Lung (tissue), 12 donors: ENCODE results near the gene ATPAF1. TPM values are rescaled to one million over a fixed set of nuclear protein-coding genes. Genes with fewer than 3 reads are reported as not detected.

Experiments
- ATAC-seq: fragments of 200-7000 bp; cut with Tn5 transposase; one replicate; pipeline ENCODE4 v1.9.1; 2020; ENCODE audit warnings: moderate number of reproducible peaks; ENCODE audit not compliant: insufficient read depth, low FRiP score
- DNase-seq, 3 donors: peaks; one replicate each; pipeline ENCODE4 v3.0.0-alpha.2; 2013 to 2017
- H3K27ac ChIP-seq, 2 donors: one replicate each; pipeline ENCODE4 v1.5.1; 2013; ENCODE audit warnings: mild to moderate bottlenecking in 2 of 2, moderate library complexity in 2 of 2, control low read depth in 1 of 2, inconsistent platforms in 1 of 2, low read depth in 1 of 2, low read length in 1 of 2
- H3K27me3 ChIP-seq, 3 donors: one replicate each; pipeline ENCODE4 v1.5.1; 2013; ENCODE audit warnings: low read length in 2 of 3; ENCODE audit not compliant: control insufficient read depth in 3 of 3, insufficient read depth in 3 of 3
- H3K36me3 ChIP-seq, 4 donors: one replicate each; pipeline ENCODE4 v1.5.1; 2013; ENCODE audit warnings: low read length in 4 of 4, mild to moderate bottlenecking in 1 of 4, moderate library complexity in 1 of 4; ENCODE audit not compliant: control insufficient read depth in 4 of 4, insufficient read depth in 4 of 4
- H3K4me1 ChIP-seq, 5 donors: one replicate each; pipeline ENCODE4 v1.5.1; 2013; ENCODE audit warnings: low read length in 5 of 5, mild to moderate bottlenecking in 2 of 5, moderate library complexity in 1 of 5; ENCODE audit not compliant: control insufficient read depth in 5 of 5, insufficient read depth in 5 of 5
- H3K4me3 ChIP-seq: one replicate; pipeline ENCODE4 v1.5.1; 2013; ENCODE audit warnings: mild to moderate bottlenecking, control low read depth, moderate library complexity
- H3K9ac ChIP-seq, 2 donors: one replicate each; pipeline ENCODE4 v1.5.1; 2013; ENCODE audit warnings: low read length in 2 of 2, control low read depth in 1 of 2; ENCODE audit not compliant: insufficient read depth in 1 of 2
- H3K9me3 ChIP-seq, 4 donors: one replicate each; pipeline ENCODE4 v1.5.1; 2013; ENCODE audit warnings: low read length in 3 of 4, mild to moderate bottlenecking in 1 of 4, moderate library complexity in 1 of 4; ENCODE audit not compliant: control insufficient read depth in 4 of 4, insufficient read depth in 3 of 4
- WGBS, 2 donors: extraction: QIAGEN DNeasy Blood & Tissue Kit; methylation state at CpG; one replicate each; pipeline ENCODE4 v1.1.7; 2013; 5-methylcytosine and 5-hydroxymethylcytosine counted together
- polyA plus RNA-seq, 2 donors: library from polyadenylated mRNA; stranded (reverse); fragments of 200-250 nt; gene quantifications; one replicate each; pipeline ENCODE4 v1.2.1, GENCODE V29; 2013
- total RNA-seq, 2 donors: library from RNA; depleted of rRNA in 1 of 2; stranded (reverse); fragments of >200 nt in 1 of 2; gene quantifications; one replicate each; pipeline ENCODE4 v1.2.1, GENCODE V29; 2014 to 2021
- TF ChIP-seq, protein P1 (sequence below): IDR thresholded peaks from 2 replicates; pipeline ENCODE4 v1.5.1; 2012; ENCODE audit warnings: mild to moderate bottlenecking; ENCODE audit errors: control extremely low read depth, extremely low read depth
- donor health status: control.
- donor health status: control.
- donor health status: Bipolar disorder and iron deficiency.
- donor health status: healthy.
- donor health status: DM: yes; HTN: yes; CAD: no.

The ATPAF1 gene
- total and polyA plus RNA-seq, 4 donors, result 23.1 to 42.3 (median 36.6) TPM

DNA sequence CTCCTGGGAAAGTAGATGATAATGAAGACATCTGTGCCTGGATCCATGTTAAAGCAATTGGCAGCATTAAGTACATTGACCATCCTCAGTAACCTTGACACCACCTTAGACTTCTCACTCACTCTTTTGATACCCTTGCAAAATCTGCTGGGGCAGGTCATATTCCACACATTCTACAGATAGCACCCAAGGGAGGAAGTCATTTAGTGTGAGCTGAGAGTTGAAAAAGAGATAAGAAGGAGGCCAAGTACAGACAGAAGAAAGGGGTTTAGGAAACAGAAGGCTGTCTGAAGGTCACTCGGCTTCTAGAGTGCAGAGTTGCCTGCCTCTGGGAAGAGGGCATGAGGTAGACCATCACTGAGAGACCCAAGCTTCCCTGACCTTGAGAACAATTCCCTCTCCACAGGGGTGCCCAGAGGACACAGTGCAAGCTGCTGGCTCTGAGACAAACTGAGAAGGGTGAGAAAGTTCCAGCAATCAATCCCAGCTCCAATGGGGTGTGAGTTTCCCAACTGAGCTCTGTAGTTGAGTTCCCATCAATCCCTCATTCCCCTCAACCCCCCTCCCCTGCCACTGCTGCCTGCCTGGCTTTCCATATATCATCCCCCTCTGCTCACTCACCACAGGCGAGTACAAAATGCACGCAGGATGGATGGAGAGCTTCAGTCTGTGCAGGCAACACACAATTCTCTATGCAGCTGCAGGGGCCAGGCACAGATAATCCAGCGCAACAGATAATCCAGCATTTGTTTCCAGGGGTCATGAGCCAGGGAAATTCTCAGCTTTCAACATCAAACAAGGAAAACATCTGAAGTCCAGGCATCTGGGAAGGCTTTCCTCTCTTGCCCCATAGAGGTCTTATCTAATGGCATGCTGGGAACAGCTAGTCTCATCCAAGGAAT is 44.2 kb downstream of the ATPAF1 start:
- no peaks in the 10 kb centered on the region for H3K27me3 ChIP-seq
- H3K36me3 ChIP-seq, result peaks cover 0 to 3% (median 0%) of the 10 kb centered on the region in 4 donors
- H3K4me1 ChIP-seq, result peaks cover 0 to 4% (median 0%) of the 10 kb centered on the region in 5 donors
- TF ChIP-seq, protein P1, sequence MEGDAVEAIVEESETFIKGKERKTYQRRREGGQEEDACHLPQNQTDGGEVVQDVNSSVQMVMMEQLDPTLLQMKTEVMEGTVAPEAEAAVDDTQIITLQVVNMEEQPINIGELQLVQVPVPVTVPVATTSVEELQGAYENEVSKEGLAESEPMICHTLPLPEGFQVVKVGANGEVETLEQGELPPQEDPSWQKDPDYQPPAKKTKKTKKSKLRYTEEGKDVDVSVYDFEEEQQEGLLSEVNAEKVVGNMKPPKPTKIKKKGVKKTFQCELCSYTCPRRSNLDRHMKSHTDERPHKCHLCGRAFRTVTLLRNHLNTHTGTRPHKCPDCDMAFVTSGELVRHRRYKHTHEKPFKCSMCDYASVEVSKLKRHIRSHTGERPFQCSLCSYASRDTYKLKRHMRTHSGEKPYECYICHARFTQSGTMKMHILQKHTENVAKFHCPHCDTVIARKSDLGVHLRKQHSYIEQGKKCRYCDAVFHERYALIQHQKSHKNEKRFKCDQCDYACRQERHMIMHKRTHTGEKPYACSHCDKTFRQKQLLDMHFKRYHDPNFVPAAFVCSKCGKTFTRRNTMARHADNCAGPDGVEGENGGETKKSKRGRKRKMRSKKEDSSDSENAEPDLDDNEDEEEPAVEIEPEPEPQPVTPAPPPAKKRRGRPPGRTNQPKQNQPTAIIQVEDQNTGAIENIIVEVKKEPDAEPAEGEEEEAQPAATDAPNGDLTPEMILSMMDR, result no peak
- 76 to 87% methylated on average over 4 of the region's 4 CpGs for WGBS, 2 donors
- no peak overlapping the region for H3K27ac ChIP-seq
- DNase-seq (no peak), ATAC-seq (no peak)
- no peak overlapping the region for H3K4me3 ChIP-seq
- H3K9me3 ChIP-seq, result no peaks in the 10 kb centered on the region
- H3K9ac ChIP-seq, result no peak overlapping the region

DNA sequence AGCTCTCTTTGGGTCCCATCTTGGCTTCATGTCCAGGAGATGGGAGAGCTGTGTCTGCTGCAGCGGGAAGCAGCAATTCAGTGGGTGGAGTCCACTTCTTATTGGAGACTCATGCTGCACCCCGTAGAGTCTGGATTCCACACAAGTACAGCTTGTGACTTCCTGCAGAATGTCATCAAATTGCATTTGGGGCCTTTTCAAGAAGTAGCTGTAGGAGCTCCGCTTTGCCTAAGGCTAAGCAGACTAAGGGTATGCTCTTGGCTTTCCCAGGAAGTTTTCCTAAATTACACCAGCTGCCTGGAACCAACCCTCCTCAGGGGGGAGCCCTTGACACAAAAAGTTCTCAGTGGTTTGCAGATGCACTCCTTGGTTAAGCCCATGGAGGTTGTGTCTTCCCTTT is 45.8 kb downstream of the ATPAF1 start:
- Histone ChIP-seq H3K9me3 (no peaks in the 10 kb centered on the region), H3K36me3 (peaks cover 0 to 3% (median 0%) of the 10 kb centered on the region in 4 donors), H3K27ac (no peak overlapping the region), H3K4me3 (no peak overlapping the region), H3K9ac (no peak overlapping the region), H3K27me3 (no peaks in the 10 kb centered on the region), H3K4me1 (peaks cover 0 to 4% (median 0%) of the 10 kb centered on the region in 5 donors)
- TF ChIP-seq, protein P1, result no peak
- 62 to 71% methylated on average over 3 of the region's 3 CpGs for WGBS, 2 donors
- no peak for DNase-seq
- no peak for ATAC-seq

DNA sequence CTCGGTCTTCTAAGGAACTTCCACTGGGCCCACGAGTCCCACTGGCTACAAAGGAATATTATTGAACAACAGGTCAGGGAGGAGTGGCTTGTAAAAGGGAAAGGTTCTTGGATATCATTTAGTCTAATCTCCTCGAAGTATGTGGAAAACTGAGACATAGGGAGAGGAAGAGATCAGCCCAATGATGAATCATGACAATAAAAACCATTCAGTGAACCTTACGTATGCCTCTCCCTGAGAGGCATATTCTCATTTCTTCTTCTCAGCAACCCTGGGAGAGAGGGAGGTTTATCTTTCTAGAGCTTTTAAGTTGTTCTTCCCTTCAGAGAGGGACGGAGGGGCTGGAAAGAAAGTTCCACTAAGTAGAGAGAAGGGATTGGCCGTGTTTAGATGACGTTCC is 46.2 kb downstream of the ATPAF1 start:
- TF ChIP-seq, protein P1, result no peak
- no peak overlapping the region for H3K27ac ChIP-seq
- H3K27me3 ChIP-seq, result no peaks in the 10 kb centered on the region
- DNase-seq (no peak), ATAC-seq (no peak)
- no peaks in the 10 kb centered on the region for H3K36me3 ChIP-seq
- H3K9me3 ChIP-seq, result no peaks in the 10 kb centered on the region
- WGBS, 2 donors, result 76 to 87% methylated on average over 7 of the region's 7 CpGs
- H3K9ac ChIP-seq, result no peak overlapping the region
- no peak overlapping the region for H3K4me3 ChIP-seq
- peaks cover 0 to 4% (median 3%) of the 10 kb centered on the region in 5 donors for H3K4me1 ChIP-seq
